AML-193 (cell line): ENCODE measurements around the gene RIMBP2.
"Not testable (repeated sequence)": the region's sequence is repeated elsewhere in the genome, so short reads cannot be mapped to it uniquely, and the experiment has no call there.

Experiments used
- DNase-seq, 2 experiments: peaks; one replicate each; lab custom pipeline; 2025; lab: John Stamatoyannopoulos, UW

RIMBP2 gene

DNA sequence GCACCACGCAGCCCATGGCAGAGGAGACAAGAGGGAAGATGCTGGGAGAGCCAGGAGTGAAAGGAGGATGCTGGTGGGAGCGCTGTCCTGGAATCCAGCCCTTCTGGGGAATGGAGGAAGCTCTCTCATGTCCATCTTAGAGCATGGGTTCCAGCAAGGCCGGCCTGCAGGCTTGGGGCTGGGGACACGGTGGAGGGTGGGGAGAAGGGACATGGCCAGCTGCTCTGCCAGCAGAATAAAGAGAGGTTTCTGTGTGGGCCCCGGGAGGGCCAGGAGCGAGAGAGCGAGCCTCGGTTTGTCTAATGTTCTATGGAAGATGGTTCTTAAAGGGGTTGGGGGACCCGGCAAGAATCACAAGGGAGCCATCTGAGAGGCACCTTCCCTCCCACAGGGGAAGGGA, 60.2 kb downstream of the RIMBP2 start:
- no peak for DNase-seq

DNA sequence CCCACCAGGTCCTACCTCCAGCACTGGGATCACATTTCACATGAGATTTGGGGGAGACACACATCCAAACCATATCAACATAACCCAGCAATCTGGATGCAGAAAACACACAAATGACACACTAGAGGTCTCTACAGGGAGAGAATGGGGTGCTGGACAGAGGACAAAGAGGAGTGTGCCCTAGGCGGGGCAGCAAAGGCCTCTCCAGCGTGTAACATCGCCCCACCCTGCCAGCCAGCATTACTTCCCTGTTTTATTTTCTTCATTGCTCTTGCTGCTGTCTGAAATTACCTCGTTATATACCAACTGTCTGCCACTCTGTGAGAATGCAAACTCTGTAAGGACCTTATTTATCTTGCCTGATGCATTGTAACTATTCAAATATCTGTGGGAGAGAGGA, 61.1 kb downstream of the RIMBP2 start:
- DNase-seq, result no peak

DNA sequence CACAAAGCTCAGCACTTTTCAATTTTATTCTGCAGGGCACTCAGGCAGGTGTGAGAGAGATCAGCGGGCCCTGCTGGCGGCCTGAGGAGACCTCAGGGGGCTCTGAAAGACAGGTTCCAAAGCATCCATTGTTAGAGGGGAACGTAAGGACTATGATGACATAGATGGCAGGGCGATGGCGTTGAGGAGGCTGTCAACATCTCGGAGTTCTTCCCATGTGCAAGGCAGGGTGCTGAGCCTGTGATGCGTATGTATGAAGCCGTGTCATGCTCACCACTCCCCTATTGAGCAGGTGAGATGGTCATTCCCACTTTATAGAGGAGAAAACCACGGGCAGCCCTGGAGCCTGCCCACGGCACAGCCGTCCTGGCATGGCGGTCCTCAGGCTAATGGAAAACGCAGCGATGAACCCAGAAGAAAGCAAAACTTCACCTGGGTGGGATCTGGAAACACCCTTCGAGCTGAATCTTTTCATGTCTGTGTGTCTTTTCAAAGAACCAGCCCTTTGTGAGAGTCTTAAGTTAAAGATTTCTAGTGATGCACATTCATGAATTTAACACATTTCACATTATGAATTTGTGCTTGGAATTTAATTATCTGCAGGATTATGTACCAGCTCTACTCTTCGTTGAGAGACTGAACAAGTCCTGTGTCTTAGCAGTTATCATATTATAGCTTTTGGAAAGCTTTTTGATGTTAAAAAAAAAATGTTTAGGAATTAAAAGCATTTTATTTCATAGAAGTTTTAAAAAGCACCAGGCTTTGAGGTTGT, 64.7 kb downstream of the RIMBP2 start:
- no peak for DNase-seq

DNA sequence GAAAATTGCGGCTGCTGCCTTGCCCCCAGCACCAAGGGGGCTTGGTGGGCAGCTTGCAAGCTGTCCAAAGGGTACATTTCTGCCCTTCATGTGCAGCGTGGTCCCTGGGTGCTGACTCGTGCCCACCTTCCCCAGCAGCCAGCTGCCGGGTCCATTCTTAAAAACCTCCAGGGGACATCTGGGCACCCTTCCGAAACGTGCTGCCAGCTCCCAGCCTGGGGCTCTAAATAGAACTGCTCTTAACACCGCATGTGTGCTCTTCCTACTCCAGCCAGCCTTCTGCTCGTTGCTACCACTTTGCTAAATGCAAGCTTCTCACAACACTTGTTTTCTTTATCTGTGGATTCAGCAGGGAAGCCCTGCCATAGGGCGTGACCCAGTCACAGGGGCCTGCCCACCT, 66.0 kb downstream of the RIMBP2 start:
- DNase-seq, result no peak

DNA sequence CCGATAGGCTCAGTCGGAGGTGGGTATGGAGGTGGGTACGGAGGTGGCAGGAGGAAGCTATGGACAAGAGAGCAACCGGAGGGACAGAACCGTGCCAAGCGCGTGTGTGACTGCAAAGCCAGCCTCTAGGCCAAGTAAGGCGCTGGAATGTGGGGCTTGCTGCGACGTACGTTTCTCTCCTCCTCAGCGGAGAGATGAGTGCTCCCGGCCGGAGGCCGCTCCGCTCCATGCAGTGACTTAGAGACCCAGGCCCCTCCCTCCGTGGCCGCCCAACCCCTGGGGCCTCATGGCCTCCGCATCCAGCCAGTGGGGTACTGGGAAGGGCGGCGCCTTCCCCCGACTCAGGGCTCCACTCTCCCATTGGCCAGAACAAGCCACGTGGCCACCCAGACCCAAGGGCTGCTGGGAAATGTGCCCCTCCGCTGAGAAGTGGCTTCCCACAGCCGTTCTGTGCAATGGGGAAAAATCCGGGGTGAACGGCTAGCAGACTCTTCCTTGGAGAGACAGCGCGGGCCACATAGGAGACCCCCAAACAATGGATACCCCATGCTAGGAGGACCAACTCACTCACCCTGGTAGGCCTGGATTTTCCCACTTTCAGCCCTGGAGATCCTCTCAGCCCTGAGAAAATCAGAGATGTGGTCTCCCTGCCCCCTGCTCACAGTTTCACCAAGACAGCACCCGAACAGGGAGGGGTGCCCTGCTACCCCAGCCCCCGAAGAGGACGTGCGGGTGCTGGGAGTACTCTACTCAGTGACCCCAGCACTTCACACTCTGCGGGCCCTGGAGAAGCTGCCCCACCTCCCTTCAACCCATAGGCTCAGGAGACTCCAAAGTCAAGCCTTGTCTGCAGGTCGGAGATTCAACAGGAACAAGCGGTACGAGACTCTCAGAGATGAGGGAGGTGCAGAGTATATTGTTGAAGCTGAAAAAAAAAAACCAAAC, 66.7 kb downstream of the RIMBP2 start:
- no peak for DNase-seq

DNA sequence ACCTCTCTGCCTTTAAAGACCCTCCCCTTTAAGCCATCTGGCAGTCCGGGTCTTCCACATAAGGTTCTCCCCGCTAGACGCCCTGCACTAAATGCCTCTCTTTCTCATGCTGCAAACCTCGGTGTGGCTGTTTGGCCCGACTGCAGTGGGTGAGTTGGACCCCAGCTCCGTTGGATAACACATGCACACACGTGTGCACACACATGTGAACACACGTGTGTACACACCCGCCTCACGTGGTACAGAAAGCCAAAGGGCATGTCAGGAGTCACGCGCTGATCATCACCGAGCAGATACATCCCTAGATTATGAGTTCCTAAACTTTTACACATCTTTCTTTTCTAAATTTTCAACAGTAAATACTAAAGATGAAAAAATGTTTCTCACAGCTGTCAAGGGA, 68.3 kb downstream of the RIMBP2 start:
- no peak for DNase-seq

DNA sequence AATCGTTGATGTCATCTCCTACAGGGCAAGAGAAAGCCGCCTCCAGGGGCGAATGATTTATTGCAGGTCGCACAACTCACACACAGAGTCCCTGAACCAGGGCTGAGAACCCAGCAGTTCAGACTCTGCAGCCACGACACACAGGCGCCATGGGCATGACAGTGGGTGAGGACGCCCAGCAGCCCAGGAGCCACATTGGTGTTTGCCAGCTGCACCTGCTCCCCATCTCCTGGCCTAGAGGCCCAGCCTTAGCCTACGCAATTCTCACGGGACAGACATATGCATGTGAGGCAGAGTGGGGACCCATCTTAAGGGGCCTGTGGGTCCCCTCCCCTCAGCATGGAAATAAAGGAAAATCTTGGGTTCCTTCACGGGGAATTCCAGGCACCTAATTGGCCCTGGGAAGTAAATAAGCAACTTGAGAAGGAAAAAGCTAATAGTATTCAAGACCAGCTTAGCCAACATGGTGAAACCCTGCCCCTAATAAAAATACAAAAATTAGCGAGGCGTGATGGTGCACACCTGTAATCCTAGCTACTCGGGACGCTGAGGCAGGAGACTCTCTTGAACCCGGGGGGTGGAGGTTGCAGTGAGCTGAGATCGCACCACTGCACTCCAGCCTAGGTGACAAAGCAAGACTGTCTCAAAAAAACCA, 69.3 kb downstream of the RIMBP2 start:
- DNase-seq, result no peak

DNA sequence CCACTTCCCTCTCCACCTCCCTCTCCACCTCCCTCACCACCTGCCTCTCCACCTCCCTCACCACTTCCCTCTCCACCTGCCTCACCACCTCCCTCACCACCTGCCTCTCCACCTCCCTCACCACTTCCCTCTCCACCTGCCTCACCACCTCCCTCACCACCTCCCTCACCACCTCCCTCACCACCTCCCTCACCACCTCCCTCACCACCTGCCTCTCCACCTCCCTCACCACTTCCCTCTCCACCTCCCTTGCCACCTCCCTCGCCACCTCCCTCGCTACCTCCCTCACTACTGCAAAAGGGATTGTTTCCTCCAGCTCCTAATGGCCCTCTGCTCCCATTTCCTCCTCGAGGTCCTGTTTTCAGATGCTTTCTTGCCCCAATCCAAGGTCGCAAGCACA, 69.9 kb downstream of the RIMBP2 start:
- DNase-seq, result not testable (repeated sequence)

DNA sequence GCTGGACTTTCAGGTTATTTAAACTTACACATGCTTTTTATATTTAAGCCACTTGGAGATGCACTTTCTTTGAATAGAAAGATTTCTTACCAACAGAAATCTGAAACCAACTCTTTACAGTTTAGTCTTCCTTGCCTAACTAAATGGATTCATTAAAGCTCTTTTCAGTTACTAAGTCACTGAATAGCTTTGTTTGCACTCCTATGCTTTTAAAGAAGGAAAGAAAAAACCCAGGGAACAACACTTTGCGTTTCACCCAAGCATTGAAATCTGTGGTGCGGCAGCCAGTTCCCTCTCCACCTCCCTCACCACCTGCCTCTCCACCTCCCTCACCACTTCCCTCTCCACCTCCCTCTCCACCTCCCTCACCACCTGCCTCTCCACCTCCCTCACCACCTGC, 70.3 kb downstream of the RIMBP2 start:
- no peak for DNase-seq

DNA sequence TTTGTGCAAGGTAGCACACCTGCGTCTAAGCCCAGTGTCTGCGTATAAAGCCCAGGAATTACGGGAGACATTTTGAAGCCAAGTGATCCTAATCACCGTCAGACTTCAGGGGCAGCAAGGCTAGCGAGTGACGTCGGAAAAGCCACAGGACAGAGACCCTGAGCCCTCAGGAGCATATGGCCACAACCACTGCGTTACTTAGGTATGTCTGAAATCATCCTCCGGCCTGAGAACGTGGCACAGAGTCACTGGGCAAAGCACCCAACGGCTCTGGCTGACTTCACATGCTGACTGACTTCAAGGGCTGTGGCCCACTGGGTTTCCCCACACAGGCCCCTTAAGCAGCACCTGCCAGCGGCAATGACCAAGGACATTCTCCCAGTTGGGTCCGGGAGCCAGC, 71.5 kb downstream of the RIMBP2 start:
- DNase-seq, result no peak

DNA sequence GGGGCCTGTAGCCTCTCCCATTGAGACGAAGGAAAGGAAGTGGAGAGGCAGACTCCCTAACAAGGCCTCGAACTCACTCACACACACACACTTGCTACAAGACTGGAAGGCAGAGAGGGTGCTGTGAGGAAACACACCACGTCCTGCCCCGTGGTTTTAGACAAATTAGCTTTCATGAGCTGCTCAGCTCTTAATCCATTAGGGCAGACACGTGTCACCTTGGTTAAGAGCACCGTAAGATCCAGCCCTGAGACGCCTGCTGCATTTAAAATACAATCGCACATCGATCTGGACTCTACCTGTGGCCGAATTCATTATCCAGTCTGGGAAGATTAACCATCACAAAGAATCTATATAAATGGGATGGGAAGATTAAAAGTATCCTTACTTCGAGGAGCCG, 72.0 kb downstream of the RIMBP2 start:
- no peak for DNase-seq

DNA sequence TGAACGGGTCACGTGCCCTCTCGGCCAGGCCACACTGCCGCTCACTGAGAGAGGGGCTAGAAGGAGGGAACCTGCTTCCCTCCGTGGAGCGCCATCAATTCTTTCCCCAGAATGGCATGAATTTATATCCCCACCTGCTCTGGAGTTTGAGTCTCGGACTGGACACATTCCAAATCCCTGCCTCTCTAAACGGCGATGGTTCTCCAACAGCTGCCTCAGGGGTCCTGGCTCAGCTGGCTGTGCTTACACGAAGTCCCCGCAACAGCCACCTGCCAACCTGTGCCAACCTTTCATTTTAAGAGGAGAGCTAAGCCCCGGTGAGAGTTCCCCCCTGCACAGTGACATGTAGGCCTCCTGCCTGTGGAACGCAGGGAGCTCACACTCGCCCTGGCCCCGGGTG, 73.2 kb downstream of the RIMBP2 start:
- no peak for DNase-seq

DNA sequence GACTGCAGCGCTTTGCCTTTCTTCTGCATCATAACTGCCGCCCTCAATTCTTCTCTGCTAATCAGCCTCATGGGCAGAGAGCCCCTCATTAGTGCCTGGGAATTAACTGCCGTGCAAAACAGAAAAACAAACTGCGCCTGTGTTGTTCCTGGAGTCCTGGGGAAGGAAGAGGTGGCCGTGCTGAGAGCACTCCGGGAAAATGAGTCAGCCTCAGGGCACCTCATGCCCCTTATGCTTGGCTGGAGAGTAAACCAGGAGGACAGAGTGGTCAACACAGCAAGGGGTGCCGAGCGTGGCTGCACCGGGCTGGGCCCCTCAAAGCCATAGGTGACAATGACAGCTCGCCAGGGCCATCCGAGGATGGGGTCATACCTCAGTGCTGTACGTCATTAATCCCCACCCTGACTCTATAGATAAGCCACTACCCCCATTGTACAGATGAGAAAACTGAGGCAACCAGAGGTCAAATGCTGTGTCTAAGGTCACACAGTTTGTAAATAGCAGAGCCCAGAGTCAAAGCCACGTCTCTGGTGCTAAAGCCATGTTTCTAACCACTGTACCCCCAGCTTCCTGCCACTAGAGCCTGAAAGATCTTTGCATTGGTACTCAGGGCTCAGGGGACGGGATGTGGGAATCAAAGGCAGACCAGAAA, 74.4 kb downstream of the RIMBP2 start:
- DNase-seq, result no peak

DNA sequence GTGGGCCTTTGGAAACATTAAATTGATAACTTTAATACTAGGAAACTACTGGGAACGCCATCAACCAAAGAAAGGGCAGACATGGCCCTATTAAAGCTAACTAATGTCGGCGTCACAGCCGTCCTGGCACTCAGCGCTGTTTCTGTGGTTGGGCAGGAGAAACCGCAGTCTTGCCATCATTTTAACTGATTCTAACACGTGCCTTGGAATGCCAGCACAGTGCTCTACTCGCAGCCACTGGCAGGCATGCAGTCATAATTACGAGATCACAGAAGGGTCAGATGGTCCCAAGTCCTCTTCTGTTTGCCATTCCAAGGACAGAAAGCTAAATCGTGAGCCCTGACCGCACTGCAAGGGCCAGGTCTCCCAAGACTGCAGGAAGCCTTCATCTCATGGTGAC, 75.2 kb downstream of the RIMBP2 start:
- no peak for DNase-seq

DNA sequence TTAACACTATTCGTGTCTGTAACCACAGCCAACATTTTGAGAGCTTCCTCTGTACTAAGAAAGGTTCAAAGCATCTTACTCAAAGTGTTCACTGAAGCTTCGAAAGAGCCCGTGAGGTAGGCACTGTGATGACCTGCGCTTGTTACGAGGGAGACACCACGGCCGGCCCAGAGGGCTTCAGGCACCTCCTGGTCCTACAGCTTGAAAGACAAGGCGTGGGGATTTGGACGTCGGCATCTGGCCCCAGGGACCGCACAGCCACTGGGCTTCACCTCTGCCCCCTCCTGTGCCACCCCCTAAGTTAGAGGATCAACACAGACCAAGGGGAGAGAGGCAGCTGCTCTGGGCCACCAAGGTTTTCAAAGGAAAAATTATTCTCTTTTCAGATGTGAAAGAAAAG, 75.6 kb downstream of the RIMBP2 start:
- DNase-seq, result no peak

DNA sequence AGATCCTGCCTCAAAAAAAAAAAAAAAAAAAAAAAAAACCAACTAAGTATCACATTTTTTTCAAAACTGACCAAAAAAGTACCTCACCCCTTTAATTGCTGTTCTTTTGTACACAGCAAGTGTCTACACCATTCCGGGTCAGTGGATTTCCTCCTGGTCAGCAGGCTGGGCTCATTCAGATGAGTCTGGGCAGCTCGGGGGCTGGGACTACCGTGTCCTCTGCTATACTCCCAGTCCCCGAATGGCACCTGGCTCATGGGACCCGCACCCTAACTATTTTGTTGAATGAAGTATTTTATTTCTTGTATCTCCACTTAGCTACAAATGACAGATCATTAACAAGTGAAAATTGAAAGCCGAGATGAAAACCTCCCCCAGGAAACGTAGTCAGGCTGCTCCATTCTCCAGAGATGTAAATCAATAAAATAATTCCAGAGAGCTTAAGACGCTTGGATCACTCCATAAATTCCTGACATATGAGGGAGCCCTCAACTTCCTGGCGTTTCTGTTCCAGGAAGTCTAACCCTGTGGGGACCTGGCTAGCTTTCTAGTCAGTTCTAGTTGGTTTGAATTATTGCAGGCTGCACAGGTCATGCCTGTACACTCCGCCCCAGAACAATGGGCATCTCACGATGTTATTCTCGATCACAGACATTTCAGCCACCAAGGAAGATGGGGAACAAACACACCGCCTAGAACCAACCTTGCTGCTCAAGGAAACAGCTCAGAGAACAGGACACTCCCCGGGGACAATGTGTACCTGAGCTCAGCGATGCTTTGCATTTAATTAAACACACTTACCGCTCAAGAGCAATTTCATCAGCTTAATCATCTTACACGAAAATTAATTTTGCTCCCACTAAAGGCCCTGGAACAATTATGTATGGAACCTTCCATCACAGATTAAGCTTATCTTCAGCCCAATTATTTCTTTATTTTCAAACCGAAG, 76.3 kb downstream of the RIMBP2 start:
- no peak for DNase-seq

DNA sequence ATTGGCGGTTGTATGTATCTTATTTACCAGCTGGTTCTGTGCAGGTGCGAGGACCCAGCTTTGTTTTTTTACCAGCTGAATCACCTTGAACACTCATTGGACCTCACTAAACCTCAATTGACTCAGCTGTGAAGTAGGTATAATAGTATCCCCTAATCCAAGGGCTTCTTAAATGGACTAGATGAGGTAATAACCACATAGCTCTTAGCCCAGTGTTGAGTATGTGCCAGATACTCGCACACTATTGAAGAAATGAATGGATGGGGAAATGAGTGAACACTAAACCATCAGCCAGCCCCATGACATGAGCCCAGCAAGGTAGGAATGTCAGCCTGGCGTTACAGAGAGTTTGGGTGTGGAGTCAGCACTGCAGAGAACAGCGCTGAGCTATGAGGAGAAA, 79.7 kb downstream of the RIMBP2 start:
- DNase-seq, result no peak

DNA sequence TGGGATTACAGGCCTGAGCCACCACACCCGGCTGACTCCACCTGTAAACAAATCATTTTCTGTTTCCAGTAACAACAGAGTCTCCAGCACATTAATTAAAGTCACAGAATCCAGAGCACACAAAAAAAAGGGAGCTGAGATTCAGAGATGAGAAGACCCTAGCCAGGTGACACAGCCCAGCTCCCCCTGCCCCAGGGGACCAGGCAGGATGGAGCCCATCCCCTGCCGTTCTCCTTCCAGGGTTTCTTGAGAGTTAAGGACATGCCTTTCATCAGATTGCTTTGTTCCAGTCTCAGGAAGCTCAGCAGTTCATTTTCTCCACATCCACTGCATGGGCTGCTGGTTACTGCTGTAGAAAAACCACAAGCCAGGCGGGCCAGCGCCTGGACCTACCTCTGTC, 81.2 kb downstream of the RIMBP2 start:
- DNase-seq, result no peak

DNA sequence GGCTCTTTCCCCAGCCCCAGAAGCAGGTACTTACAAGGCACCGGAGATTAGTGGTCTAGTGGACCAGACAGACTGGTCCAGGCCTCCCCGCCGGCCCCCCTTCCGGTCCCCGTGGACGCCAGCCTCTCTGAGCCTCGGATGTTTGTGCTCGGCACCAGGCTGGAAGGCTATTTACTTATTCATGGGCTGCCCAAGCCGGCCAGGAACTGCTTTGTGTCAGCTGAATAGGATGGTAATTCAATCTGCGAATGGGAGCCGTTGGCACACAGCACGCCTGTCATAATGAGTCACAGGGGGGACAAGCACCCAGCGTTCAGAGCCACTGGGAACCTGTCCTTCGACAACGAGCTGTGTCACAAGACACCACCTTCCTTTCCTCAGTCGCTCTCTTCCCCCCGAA, 82.3 kb downstream of the RIMBP2 start:
- DNase-seq, result no peak

DNA sequence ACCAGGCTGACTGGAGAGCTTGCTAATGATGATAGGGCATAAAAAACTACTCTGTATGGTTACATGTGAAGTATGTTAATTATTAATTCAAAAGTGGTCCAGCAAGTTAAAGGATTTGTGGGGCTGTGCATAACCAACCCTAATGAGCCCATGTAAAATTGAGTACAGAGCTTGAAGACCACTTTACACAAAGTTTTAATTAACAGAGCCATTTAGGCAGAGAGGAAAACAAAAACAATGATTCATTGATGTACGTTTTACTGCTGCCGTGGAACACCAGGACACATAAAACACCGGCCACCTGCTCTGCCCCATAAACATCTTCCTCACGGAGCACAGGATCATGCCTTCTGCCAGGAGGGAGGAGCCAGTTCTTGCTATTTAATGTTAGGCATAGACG, 83.5 kb downstream of the RIMBP2 start:
- DNase-seq, result no peak

DNA sequence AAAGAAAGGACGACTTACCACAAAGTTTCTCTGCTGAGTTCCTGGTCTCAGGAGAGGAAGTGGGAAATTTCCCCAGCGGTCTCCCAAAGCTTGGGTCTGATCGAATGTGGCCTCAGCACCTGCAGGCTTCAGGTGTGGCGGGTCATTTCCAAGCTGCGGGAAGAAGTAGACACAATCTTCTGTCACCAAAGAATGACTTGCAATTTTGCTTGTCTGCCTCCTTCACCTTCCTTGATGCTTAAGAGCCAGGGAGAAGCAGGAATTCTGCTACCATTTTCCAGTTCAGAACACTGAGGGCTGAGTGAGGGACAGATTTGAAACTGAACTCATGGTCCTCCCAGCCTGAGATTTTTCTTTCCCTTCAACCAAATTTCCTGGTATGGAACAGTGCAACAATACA, 87.8 kb downstream of the RIMBP2 start:
- DNase-seq, result no peak
